Vagina (tissue), 2 donors: ENCODE data around the gene CHN2. TPM values are rescaled to one million over a fixed set of nuclear protein-coding genes. Genes with fewer than 3 reads are reported as not detected.

Source experiments
- DNase-seq, 2 donors: peaks; one replicate each; pipeline ENCODE4 v3.0.0-alpha.2; 2017; ENCODE audit errors: extremely low spot score in 2 of 2
- H3K27ac ChIP-seq: fragments of 200-600 bp; sonication (generic); one replicate; pipeline ENCODE4 v1.5.1; 2019
- H3K27me3 ChIP-seq: fragments of 200-600 bp; sonication (generic); one replicate; pipeline ENCODE4 v1.5.1; 2019
- H3K36me3 ChIP-seq, 2 donors: fragments of 200-600 bp; sonication (generic); one replicate each; pipeline ENCODE4 v1.5.1; 2017 to 2019
- H3K4me1 ChIP-seq: fragments of 200-600 bp; sonication (generic); one replicate; pipeline ENCODE4 v1.5.1; 2019
- H3K4me3 ChIP-seq, 2 donors: fragments of 200-600 bp; sonication (generic); 1 replicate in 1 of 2; 2 replicates in 1 of 2; pipeline ENCODE4 v1.5.1; 2016 to 2019
- H3K9me3 ChIP-seq: fragments of 200-600 bp; sonication (generic); one replicate; pipeline ENCODE4 v1.5.1; 2019
- POLR2A ChIP-seq, 2 donors: fragments of 450-650 bp; IDR thresholded peaks; one replicate each; pipeline ENCODE4 v1.6.1; 2017; ENCODE audit warnings: antibody characterized with exemption in 2 of 2, mild to moderate bottlenecking in 2 of 2, moderate library complexity in 2 of 2
- POLR2AphosphoS5 ChIP-seq, 2 donors: sonication (generic); formaldehyde crosslinking; IDR thresholded peaks; one replicate each; pipeline ENCODE4 v1.9.0; 2017; ENCODE audit warnings: antibody characterized with exemption in 2 of 2, mild to moderate bottlenecking in 2 of 2, low read depth in 1 of 2; ENCODE audit not compliant: insufficient read depth in 1 of 2
- intact Hi-C: fragments of 100-400 bp; cut with DNase I; formaldehyde crosslinking; loops from one replicate; pipeline ENCODE4 v1.15.1; 2023
- total RNA-seq: library from RNA; depleted of rRNA; stranded (reverse); fragments of >200 nt; gene quantifications from one replicate; pipeline ENCODE4 v1.2.3, GENCODE V29; 2016
- TF ChIP-seq, protein P1 (sequence below), 3 experiments: fragments of 450-650 bp in 2 of 3; fragments of 200-600 bp in 1 of 3; sonication (generic) in 1 of 3; IDR thresholded peaks; one replicate each; pipeline ENCODE4 v1.5.1; 2017 to 2019; ENCODE audit warnings: antibody characterized with exemption in 3 of 3, mild to moderate bottlenecking in 2 of 3, moderate library complexity in 2 of 3

The CHN2 gene
- total RNA-seq, 1 donor from 2014 or later: 11.0 TPM

DNA sequence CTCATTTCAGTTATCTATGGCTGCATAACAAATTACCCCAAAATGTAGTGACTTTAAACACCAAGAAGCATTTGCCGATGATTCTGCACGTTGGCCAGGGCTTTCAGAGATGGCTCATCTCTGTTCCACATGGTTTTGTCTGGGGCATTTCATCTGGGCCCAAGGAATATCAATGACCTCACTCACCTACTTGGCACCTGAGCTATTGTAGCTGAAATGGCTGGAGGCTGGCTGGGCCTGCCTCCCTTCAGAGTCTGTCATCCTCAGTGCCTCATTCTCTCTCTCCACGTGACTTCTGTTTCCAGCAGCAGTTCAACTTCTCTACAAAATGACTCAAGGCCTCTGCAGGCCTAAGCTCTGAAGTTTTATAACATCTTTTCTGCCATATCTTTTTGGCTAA is 249.7 kb downstream of the CHN2 start:
- no peak for DNase-seq
- Histone ChIP-seq H3K4me1 (no peaks in the 10 kb centered on the region), H3K4me3 (no peak overlapping the region), H3K27me3 (no peaks in the 10 kb centered on the region), H3K27ac (no peak overlapping the region), H3K9me3 (no peaks in the 10 kb centered on the region), H3K36me3 (no peaks in the 10 kb centered on the region)
- TF ChIP-seq POLR2AphosphoS5 (IDR thresholded peaks at IDR 0.05; ENCODE audit: insufficient read depth in 1 of 2, low read depth in 1 of 2) (no peak), POLR2A (IDR thresholded peaks at IDR 0.05) (no peak)
- TF ChIP-seq, protein P1, sequence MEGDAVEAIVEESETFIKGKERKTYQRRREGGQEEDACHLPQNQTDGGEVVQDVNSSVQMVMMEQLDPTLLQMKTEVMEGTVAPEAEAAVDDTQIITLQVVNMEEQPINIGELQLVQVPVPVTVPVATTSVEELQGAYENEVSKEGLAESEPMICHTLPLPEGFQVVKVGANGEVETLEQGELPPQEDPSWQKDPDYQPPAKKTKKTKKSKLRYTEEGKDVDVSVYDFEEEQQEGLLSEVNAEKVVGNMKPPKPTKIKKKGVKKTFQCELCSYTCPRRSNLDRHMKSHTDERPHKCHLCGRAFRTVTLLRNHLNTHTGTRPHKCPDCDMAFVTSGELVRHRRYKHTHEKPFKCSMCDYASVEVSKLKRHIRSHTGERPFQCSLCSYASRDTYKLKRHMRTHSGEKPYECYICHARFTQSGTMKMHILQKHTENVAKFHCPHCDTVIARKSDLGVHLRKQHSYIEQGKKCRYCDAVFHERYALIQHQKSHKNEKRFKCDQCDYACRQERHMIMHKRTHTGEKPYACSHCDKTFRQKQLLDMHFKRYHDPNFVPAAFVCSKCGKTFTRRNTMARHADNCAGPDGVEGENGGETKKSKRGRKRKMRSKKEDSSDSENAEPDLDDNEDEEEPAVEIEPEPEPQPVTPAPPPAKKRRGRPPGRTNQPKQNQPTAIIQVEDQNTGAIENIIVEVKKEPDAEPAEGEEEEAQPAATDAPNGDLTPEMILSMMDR (IDR thresholded peaks at IDR 0.05): no peak
- intact Hi-C loops: no loop called here

DNA sequence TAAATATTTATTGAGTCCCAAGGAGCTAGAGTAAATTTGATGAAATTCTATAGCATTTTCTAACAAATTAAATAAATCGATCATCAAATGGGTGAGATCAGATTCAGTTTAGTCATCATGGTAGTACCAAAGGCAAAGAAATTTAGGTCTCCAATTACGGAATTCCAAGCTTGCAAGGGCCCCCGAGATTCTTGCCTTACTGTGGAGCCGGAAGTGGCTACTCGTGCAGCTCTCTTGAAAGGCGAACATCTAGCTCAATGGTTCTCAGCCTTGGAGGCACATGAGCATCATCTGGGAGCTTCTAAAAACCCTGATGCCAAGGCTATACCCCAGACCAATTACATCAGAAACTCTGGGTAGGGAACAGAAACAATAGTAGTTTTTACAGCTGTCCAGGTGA is 251.2 kb downstream of the CHN2 start:
- no peaks in the 10 kb centered on the region for H3K4me1 ChIP-seq
- intact Hi-C loops: no loop called here

DNA sequence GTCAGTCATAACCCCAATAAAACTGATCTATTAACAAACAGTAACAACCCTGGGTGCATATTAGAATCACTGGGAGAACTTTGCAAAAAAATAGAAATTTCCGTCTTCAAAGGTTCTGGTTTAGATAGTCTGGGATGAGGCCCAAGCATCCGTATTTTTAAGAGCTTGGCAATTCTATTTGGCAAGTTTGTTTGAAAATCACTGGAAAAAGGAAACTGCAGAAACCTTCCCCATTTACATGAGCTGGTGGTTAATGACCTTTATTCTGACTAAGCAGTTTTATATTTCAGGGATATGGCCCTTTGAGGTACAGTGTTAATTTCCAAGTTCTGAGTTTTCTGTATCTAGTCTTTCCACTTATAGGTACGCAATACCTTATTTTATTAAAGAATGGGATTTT is 253.3 kb downstream of the CHN2 start:
- intact Hi-C loops: no loop called here
- Histone ChIP-seq H3K4me1 (no peaks in the 10 kb centered on the region), H3K27me3 (no peaks in the 10 kb centered on the region), H3K36me3 (no peaks in the 10 kb centered on the region), H3K4me3 (no peak overlapping the region), H3K9me3 (no peaks in the 10 kb centered on the region), H3K27ac (no peak overlapping the region)
- TF ChIP-seq, protein P1 (IDR thresholded peaks at IDR 0.05): no peak
- no peak for TF ChIP-seq POLR2A (IDR thresholded peaks at IDR 0.05)
- no peak for TF ChIP-seq POLR2AphosphoS5 (IDR thresholded peaks at IDR 0.05; ENCODE audit: insufficient read depth in 1 of 2, low read depth in 1 of 2)
- DNase-seq: no peak

More for the DNA sequence above, 251.2 kb downstream of the CHN2 start:
- Histone ChIP-seq H3K27ac (no peak overlapping the region), H3K36me3 (no peaks in the 10 kb centered on the region), H3K27me3 (no peaks in the 10 kb centered on the region), H3K4me3 (no peak overlapping the region), H3K9me3 (no peaks in the 10 kb centered on the region)
- DNase-seq: no peak
- TF ChIP-seq POLR2A (IDR thresholded peaks at IDR 0.05): no peak
- no peak for TF ChIP-seq POLR2AphosphoS5 (IDR thresholded peaks at IDR 0.05; ENCODE audit: insufficient read depth in 1 of 2, low read depth in 1 of 2)
- TF ChIP-seq, protein P1 (IDR thresholded peaks at IDR 0.05): no peak

DNA sequence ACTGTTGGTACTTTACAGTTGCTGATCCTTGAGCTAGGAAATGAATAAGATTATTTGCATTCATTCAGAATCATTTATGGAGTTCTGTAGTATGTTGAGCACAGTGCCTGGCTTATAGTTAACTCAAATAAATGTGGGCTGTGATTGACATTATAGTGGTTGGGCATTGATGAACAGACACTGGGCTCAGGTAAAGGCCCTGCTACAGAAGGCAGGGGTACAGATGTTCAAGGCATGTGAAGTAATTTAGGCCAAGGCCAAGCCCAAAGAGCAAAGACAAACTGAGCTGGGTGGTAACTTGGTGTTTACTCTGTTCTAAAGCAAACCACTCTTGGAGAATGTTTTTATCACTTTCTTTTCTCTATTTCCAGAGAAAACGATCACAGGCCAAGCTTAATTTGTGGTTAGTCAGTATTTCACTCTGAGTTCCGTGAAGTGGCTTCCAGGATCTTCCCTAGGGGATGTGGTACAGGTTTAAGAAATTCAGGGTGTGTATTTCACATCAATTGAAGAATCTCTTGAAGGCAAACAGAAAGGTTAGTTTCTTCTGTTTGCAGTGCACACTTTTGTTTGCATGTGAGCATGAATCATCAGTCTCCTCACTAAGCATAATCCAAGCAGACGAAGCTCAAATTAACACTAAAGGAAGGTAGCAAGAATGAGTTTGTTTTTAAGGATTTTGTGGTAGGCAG is 255.1 kb downstream of the CHN2 start:
- intact Hi-C loops: no loop called here
- no peak for DNase-seq
- Histone ChIP-seq H3K4me3 (no peak overlapping the region), H3K4me1 (no peaks in the 10 kb centered on the region), H3K27me3 (no peaks in the 10 kb centered on the region), H3K27ac (no peak overlapping the region), H3K9me3 (no peaks in the 10 kb centered on the region), H3K36me3 (no peaks in the 10 kb centered on the region)
- TF ChIP-seq, protein P1 (IDR thresholded peaks at IDR 0.05): no peak
- TF ChIP-seq POLR2AphosphoS5 (IDR thresholded peaks at IDR 0.05; ENCODE audit: insufficient read depth in 1 of 2, low read depth in 1 of 2) (no peak), POLR2A (IDR thresholded peaks at IDR 0.05) (no peak)

DNA sequence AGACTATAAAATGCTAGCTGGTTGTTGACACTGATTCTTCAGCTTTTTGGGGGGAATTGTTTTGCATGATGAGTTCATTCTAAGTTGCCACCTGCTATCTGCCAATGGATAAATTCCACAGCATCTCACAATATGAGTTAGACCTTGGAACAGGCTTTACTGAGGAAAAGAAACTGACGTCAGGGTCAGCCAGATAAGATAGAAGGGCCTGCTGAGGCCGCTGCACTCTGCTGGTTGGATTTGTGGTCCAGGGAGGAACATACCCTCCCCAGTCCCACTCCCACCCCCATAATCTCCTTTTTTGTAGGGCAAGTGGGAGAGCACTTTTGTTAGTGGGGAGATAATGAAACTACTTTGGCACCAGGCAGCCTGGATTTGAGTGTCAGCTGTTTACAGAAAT is 258.4 kb downstream of the CHN2 start:
- Histone ChIP-seq H3K9me3 (no peaks in the 10 kb centered on the region), H3K4me3 (no peak overlapping the region), H3K36me3 (no peaks in the 10 kb centered on the region)

More for the DNA sequence above, 258.4 kb downstream of the CHN2 start:
- TF ChIP-seq POLR2AphosphoS5 (IDR thresholded peaks at IDR 0.05; ENCODE audit: insufficient read depth in 1 of 2, low read depth in 1 of 2) (no peak), POLR2A (IDR thresholded peaks at IDR 0.05) (no peak)
- TF ChIP-seq, protein P1 (IDR thresholded peaks at IDR 0.05): no peak
- intact Hi-C loops: no loop called here
- Histone ChIP-seq H3K27ac (no peak overlapping the region), H3K4me1 (no peaks in the 10 kb centered on the region), H3K27me3 (no peaks in the 10 kb centered on the region)
- no peak for DNase-seq
